HG02973 (cell line): ENCODE data around the gene FMN2.
"Not testable (repeated sequence)": the region's sequence is repeated elsewhere in the genome, so short reads cannot be mapped to it uniquely, and the experiment has no call there.

Experiments used
- ATAC-seq: cut with Tn5 transposase; IDR thresholded peaks from one replicate; pipeline ENCODE4 v1.9.1; 2021; ENCODE audit warnings: moderate library complexity; ENCODE audit not compliant: unreplicated experiment

Gene FMN2

DNA sequence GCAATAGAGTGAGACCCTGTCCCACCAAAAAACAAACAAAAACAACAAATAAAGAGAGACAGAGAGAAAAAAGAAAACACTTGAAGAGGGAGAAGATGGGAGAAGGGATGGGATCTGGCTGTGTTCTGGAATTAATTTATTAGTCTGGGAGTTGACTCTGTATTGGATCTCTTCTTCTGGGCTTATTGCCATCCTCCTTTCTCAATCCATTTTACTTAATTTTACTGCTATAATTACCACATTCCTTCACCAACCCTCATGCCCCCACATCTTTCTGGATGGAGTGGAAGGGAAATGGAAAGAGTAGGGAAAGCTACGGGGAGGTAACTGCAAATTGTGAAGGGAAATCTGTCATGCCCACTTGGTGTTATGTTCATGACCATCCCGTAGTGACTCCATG is 42.9 kb downstream of the FMN2 start:
- ATAC-seq, result no peak

DNA sequence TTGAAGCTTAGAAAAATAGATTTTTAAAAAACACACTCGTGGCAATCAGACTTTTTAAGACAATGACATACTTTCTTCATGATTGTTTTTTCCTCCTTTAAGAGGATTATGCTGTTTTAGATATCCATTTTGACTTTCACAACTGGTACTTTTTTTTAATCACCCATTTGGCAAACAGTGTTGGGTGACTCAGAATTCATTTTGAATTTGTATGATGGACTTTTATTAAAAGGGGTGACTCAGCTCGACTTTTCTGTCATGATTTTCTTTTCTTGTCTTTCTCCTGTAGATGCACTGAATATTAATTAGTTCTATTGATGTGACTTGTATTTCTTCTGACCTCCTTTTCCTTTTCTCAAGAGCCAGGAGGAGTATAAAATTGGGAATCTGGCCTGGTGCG is 44.7 kb downstream of the FMN2 start:
- no peak for ATAC-seq

DNA sequence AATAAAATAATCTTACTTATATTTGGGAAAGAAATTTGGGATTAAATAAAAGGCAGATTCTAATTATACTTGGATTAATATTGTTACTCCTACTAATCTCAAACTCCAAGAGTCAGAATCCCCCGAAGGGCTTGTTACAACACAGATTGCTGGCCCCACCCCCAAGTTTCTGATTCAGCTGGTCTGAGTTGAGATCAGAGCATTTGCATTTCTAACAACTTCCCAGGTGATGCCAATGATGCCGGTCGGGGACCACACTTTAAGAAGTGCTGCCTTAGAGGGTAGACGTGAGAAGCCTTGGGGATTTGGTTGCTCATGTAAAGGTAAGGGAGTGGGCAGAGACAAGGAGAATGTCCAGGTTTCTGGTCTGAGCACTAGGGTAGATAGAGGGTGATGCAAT is 47.2 kb downstream of the FMN2 start:
- no peak for ATAC-seq

DNA sequence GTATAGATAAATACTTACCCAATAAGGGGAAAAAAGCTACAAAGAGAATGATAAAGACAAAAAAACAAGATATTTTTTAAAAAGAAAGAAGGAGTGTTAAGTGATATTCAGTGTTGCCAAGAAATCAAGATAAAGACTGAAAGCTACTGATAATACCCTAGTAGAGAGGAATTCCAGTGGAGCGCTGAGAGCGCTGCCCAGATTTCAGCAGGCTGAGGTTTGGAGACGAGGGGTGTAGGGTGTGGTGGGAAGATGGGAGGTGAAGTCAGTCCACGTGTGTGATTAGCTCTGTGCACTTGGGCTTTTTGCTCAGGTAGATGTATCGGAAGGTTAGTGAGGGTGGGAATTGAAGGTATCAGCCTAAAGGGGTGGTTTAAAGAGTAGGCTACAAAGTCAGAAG is 47.8 kb downstream of the FMN2 start:
- no peak for ATAC-seq

DNA sequence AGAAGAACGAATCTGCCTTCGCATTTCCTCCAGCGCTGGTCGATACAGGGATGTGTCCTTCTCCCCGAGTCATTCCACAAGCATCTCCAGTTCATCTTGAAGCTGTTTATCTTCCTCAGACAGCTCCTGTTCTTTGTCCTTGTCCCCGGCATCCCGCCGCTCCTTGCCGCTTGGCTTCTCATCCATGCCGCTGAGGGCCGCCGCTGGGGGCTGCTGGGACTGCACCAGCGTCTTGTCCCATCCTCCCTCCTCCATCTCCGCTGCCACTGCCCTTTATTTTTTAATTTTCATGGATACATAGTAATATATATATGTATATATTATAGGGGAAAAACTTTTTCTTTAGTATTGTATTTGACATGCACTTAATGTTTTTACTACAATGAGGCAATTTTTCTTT is 53.4 kb downstream of the FMN2 start:
- no peak for ATAC-seq

DNA sequence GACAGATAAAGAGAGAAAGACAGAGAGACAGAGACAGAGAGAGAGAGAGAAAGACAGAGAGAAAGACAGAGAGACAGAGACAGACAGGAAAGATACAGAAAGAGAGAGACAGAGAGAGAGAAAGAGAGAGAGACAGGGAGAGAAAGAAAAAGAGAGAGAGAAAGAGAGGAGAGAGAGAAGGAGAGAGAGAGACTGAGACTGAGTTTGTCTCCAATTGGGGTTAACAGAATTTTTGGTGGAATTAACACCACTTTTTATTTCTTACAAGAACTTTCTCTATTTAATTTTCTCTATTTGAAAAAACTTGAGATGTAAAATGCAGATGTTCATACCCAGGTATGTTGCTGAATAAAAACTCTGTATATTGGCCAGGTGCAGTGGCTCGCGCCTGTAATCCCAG is 56.6 kb downstream of the FMN2 start:
- no peak for ATAC-seq

DNA sequence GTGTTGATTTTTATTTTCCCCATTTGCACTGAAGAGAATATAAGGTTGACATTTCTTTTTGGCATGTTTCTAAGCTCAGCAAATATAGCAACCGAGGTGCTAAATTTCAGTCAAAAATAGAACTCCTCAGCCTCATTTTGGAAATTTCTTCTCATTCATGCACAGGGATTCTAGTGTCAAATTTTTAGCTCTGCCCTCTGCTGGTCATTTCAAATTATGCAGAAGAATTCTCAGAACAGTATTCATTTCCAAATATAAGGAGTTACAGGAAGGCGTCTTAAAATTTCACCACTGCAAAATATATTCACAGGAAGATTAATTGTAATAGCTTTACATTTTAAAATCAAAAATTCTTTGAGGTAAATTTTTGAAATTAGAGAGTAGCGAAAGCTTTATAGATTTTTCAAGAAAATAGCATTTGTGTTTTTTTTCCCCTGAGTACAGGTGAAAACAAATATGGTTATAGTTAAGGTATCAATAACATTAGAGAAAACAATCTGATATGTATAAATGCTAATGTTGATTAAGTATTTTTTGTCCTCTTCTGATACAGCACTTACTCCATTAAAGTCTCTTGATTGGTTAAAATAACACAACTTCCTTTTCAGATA is 57.9 kb downstream of the FMN2 start:
- peak; percentile 56 for ATAC-seq

DNA sequence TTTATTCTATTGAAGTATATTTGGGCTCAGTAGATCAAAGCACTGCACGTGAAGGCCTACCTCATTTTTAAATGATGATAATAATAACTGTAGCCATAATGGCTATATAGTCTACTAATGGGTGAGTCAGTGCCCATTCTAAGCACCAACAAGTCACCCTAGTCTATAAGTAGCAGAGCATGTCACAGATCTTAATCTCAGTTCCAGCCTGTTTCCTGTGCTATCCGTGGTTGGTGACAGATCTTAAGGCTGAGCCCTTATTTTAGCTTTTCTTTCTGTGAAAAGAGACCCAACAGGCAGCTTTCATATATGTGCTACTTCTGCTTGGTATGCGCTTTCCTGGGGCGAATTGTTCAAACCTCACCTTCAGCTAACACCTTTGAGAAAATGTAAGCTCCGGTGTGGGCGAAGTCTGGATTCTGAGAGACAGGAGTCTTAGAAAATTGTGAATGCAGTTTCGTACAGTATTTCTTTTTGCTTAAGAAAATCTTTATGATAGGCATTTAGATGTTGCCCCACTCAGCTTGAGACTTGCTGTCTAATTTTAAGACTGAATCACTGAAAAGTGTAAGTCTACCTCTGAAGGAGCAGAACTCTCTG is 59.6 kb downstream of the FMN2 start:
- no peak for ATAC-seq

DNA sequence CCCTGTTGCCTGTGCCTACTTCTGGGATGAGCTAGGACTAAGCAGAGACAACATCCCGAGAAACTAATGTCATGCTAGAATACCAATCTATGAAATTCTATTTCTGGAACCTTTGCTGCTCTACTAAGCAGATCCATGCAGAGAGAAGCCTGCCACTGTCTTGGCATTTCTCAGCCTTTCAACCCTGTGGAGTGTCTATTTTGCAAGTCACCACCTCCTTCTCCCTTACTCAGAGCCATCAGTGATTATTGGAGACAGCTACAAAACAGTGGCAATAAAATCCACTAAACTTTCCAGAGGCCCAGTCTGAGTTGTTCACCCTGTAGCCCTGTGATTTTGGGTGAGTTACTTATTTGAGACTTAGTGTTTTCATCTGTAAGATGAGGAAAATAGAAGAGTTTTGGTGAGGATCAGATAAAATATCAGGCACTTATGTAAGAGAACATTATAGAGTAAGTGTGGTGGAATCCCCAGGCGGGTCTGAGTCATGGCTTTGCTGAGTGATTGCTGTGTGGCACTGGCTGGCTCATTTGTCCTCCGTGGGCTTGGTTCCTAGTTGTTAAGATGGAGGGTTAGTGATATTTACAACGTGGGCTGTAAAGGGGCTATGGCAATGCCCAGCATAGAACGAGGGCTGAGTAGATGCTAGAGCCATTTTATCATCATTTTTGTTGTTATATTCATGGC is 61.1 kb downstream of the FMN2 start:
- ATAC-seq, result no peak

DNA sequence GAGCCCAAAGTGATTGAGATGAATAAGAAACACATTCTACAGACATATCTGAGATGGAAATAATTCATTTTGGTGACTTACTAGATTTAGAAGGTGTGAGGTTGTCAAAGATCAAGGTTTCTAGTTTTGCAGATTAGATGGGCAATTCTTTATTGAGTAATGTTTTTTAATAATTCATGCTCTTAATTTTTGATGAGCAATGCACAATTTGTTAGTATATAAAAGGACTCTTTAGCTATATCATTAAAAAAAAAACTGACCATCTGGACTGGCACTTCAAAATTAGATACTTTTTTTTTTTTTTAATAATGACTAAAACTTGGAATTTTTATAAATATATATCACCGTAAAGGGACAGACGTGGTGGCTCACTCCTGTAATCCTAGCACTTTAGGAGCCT is 63.9 kb downstream of the FMN2 start:
- ATAC-seq, result no peak

DNA sequence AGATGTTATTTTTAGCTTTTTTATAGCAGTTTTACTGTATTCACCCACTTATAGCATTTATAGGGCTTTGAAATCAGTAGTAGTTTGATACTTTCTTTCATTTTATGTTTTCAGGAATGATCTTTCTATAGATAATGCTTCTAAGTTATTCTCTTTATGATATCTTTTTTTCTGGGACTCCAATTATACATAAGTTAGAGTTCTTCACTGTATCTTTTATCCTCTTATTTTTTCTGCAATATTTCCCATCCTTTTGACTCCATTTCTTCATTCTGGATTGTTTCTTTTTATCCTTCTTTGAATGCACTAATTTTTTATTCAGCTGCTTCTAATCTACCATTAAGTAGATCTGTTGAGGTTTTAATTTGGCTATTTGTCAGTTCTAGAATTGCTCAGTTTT is 73.1 kb downstream of the FMN2 start:
- ATAC-seq, result no peak

DNA sequence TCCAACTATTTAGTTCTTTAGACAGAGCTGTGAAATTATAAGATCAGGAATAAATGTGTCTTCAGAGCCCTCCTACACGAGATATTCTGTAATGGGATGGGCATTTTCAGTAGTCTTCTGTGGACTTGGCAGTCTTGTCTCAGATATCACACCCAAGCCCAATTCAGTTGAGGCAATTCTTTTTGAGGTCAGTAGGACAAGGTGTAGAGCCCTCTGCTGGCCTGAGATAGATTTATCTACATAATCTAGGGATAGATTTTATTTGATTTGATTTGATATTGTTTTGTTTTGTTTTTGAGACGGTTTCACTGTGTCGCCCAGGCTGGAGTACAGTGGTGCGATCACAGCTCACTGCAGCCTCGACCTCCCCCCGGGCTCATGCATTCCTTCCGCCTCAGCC is 77.5 kb downstream of the FMN2 start:
- ATAC-seq, result no peak

DNA sequence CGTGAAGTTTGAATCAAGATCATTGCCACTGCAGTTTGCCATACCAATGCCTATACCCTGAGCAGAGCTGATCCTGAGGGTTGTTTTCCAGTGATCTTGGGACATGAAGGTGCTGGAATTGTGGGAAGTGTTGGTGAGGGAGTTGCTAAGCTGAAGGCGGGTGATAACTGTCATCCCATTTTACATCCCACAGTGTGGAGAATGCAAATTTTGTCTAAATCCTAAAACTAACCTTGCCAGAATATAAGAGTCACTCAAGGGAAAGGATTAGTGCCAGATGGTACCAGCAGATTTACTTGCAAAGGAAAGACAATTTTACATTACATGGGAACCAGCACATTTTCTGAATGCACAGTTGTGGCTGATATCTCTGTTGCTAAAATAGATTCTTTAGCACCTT is 78.6 kb downstream of the FMN2 start:
- ATAC-seq, result no peak

DNA sequence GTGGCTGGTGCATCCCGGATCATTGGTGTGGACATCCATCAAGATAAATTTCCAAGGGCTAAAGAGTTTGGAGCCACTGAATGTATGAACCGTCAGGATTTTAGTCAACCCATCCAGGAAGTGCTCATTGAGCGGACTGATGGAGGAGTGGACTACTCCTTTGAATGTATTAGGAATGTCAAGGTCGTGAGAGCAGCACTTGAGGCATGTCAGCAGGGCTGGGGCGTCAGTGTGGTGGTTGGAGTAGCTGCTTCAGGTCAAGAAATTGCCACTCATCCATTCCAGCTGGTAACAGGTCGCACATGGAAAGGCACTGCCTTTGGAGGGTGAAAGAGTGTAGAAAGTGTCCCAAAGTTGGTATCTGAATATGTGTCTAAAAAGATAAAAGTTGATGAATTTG is 79.1 kb downstream of the FMN2 start:
- no peak for ATAC-seq

DNA sequence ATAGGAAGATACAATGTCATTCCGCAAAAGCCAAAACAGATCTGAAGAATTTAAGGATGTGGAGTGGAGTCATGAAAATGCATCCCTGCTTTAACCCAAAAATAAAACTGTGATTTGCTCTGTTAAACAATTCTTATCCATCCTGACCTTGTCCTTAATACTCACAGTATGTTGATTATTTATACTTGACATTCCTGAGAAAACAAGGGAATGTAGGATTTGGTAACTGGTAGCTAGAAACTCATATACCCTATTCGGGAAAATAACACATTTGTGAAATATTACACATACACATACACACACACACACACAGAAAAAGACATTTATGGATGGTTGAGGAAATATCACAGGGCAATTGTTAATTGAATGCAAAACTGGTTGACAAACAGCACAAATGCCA is 80.2 kb downstream of the FMN2 start:
- no peak for ATAC-seq

DNA sequence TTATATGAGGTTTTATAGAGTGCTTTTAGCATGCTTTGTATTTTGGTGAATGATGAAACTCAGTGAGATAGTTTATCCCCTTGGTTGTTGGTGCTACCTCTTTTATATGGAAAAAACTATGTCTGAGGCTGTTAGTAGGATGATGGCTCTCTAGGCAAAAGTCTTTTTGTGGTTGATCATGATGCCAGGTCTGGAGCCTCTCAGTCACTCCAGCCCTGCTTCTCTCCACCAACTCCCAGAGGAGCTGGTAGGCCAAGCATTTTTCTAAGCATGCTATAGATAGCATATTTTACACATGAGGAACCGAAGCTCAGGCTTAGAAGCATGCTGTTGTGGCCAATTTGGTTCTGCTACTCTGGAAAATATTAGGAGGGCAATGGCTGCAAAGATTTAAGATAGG is 82.2 kb downstream of the FMN2 start:
- no peak for ATAC-seq

DNA sequence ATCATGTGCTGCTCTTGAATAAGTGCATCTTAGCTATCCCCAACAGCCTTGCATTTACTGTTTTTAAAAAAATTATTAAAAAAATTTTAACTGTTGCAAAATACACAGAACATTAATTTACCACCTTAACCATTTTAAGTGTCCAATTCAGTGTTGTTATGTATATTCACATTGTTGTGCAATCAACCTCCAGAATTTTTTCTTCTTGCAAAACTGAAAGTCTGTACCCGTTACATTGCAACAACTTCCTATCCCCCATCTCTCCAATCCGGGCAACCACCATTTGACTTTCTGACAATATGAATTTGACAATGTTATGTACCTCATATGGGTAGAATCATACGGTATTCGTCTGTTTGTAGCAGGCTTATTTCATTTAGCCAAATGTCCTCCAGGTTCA is 83.1 kb downstream of the FMN2 start:
- ATAC-seq, result no peak

DNA sequence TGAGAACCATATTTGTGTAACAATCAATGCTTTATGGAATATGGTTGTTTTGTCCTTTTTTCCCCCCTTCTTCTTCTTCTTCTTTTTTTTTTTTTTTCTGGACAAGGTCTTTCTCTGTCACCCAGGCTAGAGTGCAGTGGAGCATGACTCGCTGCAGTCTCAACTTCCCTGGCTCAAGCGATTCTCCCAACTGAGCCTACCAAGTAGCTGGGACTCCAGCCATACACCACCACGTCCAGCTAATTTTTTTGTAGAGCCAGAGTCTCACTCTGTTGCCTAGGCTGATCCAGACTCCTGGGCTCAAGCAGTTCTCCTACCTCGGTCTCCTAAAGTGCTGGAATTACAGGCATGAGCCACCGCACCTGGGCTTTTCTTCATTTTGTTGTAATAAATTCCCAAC is 86.7 kb downstream of the FMN2 start:
- no peak for ATAC-seq

DNA sequence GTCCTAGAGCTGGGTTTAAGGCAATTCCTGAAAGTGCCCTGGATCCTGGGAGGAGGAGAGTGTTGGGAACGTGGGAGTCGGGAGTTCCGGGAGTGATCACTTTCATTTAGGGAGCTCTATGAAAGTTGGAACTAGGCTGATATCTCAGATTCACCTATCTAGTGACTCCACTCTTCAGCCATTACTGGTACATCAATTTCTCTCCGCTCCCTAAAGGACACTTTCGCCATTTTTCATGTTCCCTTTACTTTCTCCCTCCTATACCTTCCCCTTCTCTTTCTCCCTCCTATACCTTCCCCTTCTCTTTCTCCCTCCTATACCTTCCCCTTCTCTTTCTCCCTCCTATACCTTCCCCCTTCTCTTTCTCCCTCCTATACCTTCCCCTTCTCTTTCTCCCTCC is 93.0 kb downstream of the FMN2 start:
- ATAC-seq, result not testable (repeated sequence)

DNA sequence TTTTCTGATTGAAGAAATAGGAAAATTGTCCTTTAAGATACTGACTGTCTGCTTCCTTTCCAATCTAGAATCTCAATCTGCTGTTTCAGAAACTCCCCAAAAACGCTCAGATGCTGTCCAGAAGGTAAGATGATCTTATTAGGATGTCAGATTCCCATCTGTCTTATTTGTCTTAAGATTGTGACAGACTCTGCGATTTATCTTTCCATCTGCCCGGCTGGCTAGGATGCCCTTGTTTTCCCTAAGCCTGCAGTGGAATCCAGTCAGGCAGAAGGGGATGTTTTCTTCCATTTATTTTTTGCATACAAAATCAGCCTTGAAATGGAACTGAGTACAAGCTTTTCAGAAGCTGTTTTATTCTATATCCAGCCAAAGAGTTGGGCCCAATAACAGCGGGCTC is 96.5 kb downstream of the FMN2 start:
- ATAC-seq, result no peak

DNA sequence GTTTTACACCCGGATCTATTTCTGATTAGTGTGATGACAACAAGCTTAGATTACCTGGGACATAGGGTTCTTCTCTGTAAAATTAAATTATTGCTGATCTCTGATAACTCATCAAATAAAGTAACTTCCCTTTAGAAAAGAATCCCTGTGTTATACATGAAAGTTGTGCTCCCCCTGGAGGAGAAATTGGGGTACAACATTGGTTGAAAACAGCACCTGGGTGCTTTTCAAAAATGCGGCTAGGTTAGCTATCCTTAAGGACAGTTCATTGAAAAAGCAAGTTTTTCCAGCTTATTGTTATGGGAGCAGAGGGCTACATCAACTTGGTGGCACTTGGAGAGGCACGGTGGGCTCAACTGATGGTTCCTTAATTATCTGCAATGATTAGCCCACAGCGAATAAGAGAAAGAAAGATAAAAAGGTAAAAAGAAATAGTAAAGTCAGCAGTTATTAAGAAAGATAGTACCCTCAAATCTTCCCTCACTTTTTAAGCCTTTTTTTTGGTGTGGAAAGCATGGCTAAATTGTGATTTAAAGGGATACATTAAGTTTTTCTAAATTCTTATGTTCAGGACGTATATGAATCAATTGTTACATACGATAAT is 97.8 kb downstream of the FMN2 start:
- peak; percentile 68 for ATAC-seq

DNA sequence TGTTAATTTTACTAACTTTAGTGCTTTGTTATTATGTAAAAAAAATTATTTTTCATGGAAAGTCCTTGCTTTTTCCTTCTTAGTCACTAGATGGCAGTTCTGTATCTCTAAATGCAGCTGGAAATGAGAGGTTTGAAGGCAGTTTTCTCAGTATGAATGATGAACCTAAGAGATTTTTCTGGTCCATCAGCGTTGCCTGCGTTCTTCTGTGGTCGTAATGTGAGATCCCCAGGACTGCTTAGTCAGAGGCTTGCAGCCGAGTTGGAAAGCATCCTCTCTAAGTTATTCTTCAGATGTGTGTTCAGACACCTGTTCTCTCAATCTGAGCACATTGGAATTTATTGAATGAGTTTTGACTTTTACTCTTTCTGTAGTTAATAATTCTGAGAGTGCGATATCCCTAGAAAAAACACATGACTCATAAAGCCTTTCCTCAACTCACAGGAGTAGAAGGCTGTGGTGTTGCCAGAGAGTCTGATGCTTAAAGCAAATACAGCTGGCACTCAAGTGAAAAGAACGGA is 99.3 kb downstream of the FMN2 start:
- no peak for ATAC-seq
